ENCODE data around the gene EXOC4.
A peak's percentile ranks its signal among the peaks of the same experiment; 100 is the strongest.

Gene EXOC4

DNA sequence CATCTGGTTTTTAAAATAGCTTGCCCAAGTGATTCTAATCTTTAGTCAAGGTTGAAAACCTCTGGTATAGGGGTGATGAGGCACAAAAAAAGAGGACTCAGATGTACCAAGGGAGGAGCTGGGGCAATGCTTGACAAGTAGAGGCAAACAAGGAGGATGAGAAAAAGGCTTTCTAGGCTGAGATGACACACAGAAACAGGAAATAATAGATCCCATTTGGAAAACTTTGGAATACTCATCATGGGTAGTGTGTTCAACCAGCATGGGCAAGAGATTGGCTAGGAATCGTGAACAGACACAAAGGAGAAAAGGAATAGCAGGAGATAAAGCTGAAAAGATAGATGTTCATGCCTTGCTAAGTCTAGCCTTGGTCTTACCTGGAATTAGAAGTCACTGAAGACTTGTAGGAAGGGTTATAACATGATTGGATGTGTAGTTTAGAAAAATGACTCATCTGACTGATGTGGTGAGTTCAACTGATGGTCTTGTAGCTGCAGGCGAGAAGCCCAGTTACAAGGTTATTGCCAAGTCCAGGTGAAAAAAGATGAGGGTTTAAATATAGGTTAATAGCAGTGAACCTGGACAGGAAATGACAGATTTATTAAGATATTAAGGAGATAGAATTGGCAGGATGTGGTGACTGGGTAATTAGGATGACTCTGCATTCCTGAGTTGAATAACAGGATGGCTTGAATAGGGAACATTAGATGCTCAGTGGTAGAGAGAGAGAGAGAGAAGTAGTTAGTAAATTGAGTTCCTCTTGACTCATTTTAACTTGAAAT is 660.2 kb downstream of the EXOC4 start:
- no peak overlapping the region for H3K4me3 ChIP-seq (ENCODE audit: low read length)
- TF ChIP-seq CTCF (IDR thresholded peaks at IDR 0.05; ENCODE audit: insufficient read depth, low read depth, low read length, missing control alignments), result no peak
- DNase-seq (ENCODE audit: low read depth), result peak; percentile 83

DNA sequence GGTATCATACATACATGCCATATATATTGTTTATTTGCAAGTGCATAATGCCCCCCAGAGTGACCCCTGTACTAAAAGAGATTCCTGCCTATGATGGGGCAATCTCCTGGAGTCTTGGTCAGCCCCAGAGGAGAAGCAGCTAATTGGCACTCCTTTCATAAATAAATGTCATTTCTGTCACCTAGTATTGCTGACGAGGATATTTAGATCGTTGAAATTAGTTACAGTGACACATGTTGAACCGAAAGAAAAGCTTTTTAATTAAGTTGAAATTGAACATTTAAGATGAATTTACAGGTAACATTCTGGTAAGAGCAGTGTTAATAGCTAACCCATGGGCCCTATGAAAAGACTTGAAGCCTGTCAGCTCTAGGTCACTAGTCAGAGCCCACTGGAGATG is 663.7 kb downstream of the EXOC4 start:
- no peak for DNase-seq (ENCODE audit: low read depth)

GRCh38 chr7:133919810-133920209 is 666.9 kb downstream of the EXOC4 start:
- no peak for DNase-seq (ENCODE audit: low read depth)
- TF ChIP-seq CTCF (IDR thresholded peaks at IDR 0.05; ENCODE audit: insufficient read depth, low read depth, low read length, missing control alignments), result no peak
- H3K4me3 ChIP-seq (ENCODE audit: low read length), result no peak overlapping the region

More for the DNA sequence above, 663.7 kb downstream of the EXOC4 start:
- TF ChIP-seq CTCF (IDR thresholded peaks at IDR 0.05; ENCODE audit: insufficient read depth, low read depth, low read length, missing control alignments), result no peak
- no peak overlapping the region for H3K4me3 ChIP-seq (ENCODE audit: low read length)

DNA sequence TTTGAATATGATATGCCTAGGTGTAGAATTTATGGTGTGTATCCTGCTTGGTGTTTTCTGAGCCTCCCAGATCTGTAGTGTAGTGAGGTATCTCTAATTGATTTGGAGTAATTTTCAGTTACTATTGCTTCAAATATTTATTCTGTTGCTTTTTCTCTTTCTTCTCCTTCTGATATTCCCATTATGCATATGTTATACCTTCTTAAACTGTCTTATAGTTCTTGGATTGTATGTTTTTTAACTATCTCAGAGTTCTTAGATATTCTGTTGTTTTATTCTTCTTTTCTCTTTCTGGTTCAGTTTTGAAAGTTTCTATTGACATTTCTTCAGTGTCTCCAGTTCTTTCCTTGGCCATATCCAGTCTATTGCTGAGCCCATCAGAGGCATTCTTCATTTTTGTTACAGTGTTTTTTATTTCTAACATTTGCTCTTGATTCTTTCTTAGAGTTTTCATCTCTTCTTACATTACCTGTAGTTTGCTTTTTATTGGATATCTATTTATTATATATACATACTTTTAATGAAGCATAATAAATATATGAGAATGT is 668.8 kb downstream of the EXOC4 start:
- H3K4me3 ChIP-seq (ENCODE audit: low read length), result no peak overlapping the region
- DNase-seq (ENCODE audit: low read depth), result no peak
- TF ChIP-seq CTCF (IDR thresholded peaks at IDR 0.05; ENCODE audit: insufficient read depth, low read depth, low read length, missing control alignments), result no peak

DNA sequence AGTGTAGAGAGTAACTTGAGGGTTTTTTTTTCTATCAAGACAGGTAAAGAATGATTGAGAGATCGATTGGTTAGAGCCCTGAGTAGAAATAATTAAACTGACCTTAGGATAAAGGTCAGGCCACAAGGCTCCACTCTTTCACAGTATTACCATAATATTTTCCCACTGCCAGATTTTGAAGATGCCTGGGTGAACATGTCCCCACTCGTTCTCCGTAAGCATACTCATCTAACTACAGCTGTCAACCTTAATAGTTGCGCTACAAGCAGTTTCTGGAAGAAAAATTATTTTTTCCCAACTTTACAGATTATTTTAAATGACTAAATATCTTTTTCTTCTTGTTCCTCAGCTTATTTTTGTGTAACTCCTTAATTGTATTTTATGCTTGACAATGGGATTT is 671.1 kb downstream of the EXOC4 start:
- DNase-seq (ENCODE audit: low read depth), result peak; percentile 4
- no peak for TF ChIP-seq CTCF (IDR thresholded peaks at IDR 0.05; ENCODE audit: insufficient read depth, low read depth, low read length, missing control alignments)
- no peak overlapping the region for H3K4me3 ChIP-seq (ENCODE audit: low read length)

DNA sequence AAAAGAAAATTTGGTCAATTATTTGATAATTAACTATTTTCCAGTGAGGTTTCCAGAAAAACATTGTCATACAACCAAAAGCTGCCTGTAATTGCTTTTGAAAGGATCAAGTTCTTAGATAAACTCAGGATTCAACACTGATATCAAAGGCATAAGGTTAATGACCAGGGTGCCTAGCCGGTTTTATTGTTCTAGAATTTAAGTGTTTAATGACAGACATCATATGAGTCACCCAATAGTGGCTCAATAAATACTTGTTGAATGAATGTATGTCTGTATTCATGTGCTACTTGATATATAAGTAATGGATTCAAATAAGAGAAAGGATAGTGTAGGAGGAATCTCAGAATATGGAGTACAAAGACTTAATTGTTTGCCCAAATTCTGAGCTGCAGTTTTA is 678.2 kb downstream of the EXOC4 start:
- H3K4me3 ChIP-seq (ENCODE audit: low read length), result no peak overlapping the region
- peak; percentile 75 for DNase-seq (ENCODE audit: low read depth)
- TF ChIP-seq CTCF (IDR thresholded peaks at IDR 0.05; ENCODE audit: insufficient read depth, low read depth, low read length, missing control alignments), result no peak

GRCh38 chr7:133932591-133932990 is 679.7 kb downstream of the EXOC4 start:
- TF ChIP-seq CTCF (IDR thresholded peaks at IDR 0.05; ENCODE audit: insufficient read depth, low read depth, low read length, missing control alignments), result no peak
- DNase-seq (ENCODE audit: low read depth), result no peak
- H3K4me3 ChIP-seq (ENCODE audit: low read length), result no peak overlapping the region
